Endothelial cell of umbilical vein (primary cell): ENCODE results near the gene RDX. TPM values are rescaled to one million over a fixed set of nuclear protein-coding genes. Genes with fewer than 3 reads are reported as not detected.

ENCODE experiments used
- BruUV-seq: library from RNA; stranded (reverse); fragments of 400-500 nt; replicated peaks from 2 replicates; lab custom pipeline; 2021; lab: Mats Ljungman, UMichigan
- CTCF ChIA-PET: fragments of 300-600, 350-600 bp; sonication (Branson Sonifier 250); formaldehyde crosslinking; loops from one replicate; lab custom pipeline; 2021; ENCODE audit warnings: antibody characterized with exemption, inconsistent platforms; lab: Charles Lee
- POLR2A ChIA-PET: fragments of 300-600, 350-600 bp; sonication (Branson Sonifier 250); formaldehyde crosslinking; loops from one replicate; lab custom pipeline; 2021; ENCODE audit warnings: antibody characterized with exemption, inconsistent platforms; lab: Charles Lee
- DNase-seq: peaks from one replicate; pipeline ENCODE4 v3.0.0-alpha.2; 2011; ENCODE audit warnings: low read depth, low spot score
- FAIRE-seq: peaks from 2 replicates; lab custom pipeline; 2011; peaks lifted over from hg19 to GRCh38; lab: Jason Lieb, UNC
- H2AFZ ChIP-seq: 2 replicates; pipeline ENCODE4 v1.6.0; 2012; ENCODE audit warnings: low read depth, low read length, control low read depth, inconsistent platforms
- H3K27ac ChIP-seq: 2 replicates; pipeline ENCODE4 v1.5.1; 2011; ENCODE audit warnings: low read depth, mild to moderate bottlenecking, control low read depth, low read length, moderate library complexity; ENCODE audit not compliant: insufficient read depth
- H3K27me3 ChIP-seq, 2 experiments: 2 replicates each; pipeline versions ENCODE4 v1.6.0 to v1.6.1; 2011; ENCODE audit warnings: low read length in 2 of 2, mixed read lengths in 1 of 2; ENCODE audit not compliant: control insufficient read depth in 2 of 2, insufficient read depth in 2 of 2
- H3K36me3 ChIP-seq, 2 experiments: 2 replicates in 1 of 2; 3 replicates in 1 of 2; pipeline ENCODE4 v1.5.1; 2011; ENCODE audit warnings: low read length in 2 of 2, mild to moderate bottlenecking in 1 of 2, moderate library complexity in 1 of 2; ENCODE audit not compliant: control insufficient read depth in 2 of 2, insufficient read depth in 2 of 2; ENCODE audit errors: extremely low read depth in 1 of 2
- H3K4me1 ChIP-seq: 3 replicates; pipeline ENCODE4 v1.5.1; 2011; ENCODE audit warnings: mild to moderate bottlenecking, low read length; ENCODE audit not compliant: control insufficient read depth, insufficient read depth; ENCODE audit errors: extremely low read depth
- H3K4me2 ChIP-seq: 2 replicates; pipeline ENCODE4 v1.6.1; 2011; ENCODE audit warnings: low read length, control low read depth, mixed read lengths; ENCODE audit not compliant: insufficient read depth
- H3K4me3 ChIP-seq, 3 experiments: fragments of 200-600 bp in 1 of 3; sonication (generic), shearing (Covaris generic) in 1 of 3; replicated peaks in 1 of 3; 2 replicates each; pipeline ENCODE4 v1.5.1; 2011 to 2016; ENCODE audit warnings: control low read depth in 3 of 3, low read length in 3 of 3, mild to moderate bottlenecking in 2 of 3, inconsistent platforms in 1 of 3, low read depth in 1 of 3, moderate library complexity in 1 of 3; ENCODE audit not compliant: insufficient read depth in 1 of 3
- H3K79me2 ChIP-seq: 2 replicates; pipeline ENCODE4 v1.6.0; 2012; ENCODE audit warnings: low read length, inconsistent platforms; ENCODE audit not compliant: control insufficient read depth, insufficient read depth
- H3K9ac ChIP-seq: replicated peaks from 2 replicates; pipeline ENCODE3; 2011; ENCODE audit warnings: low read length, control low read depth; ENCODE audit not compliant: insufficient read depth; ENCODE audit errors: extremely low read depth
- H3K9me1 ChIP-seq: replicated peaks from 3 replicates; pipeline ENCODE4 v1.6.0; 2011; ENCODE audit warnings: mild to moderate bottlenecking, low read length; ENCODE audit not compliant: control insufficient read depth, insufficient read depth; ENCODE audit errors: extremely low read depth
- H3K9me3 ChIP-seq: replicated peaks from 2 replicates; pipeline ENCODE4 v1.5.1; 2012; ENCODE audit warnings: low read length, inconsistent platforms; ENCODE audit not compliant: control insufficient read depth, insufficient read depth
- H4K20me1 ChIP-seq: replicated peaks from 2 replicates; pipeline ENCODE3; 2011; ENCODE audit warnings: mild to moderate bottlenecking, low read length; ENCODE audit not compliant: control insufficient read depth, insufficient read depth; ENCODE audit errors: extremely low read depth
- CTCF ChIP-seq, 2 donors: IDR thresholded peaks; 1 replicate in 1 of 2; 2 replicates in 1 of 2; pipeline ENCODE4 v1.5.1; 2011; ENCODE audit warnings: low read length in 2 of 2, mild to moderate bottlenecking in 2 of 2, moderate library complexity in 2 of 2, control low read depth in 1 of 2, inconsistent platforms in 1 of 2, low read depth in 1 of 2; ENCODE audit not compliant: insufficient read depth in 1 of 2; ENCODE audit errors: extremely low read depth in 1 of 2
- EZH2 ChIP-seq: IDR thresholded peaks from 2 replicates; pipeline ENCODE4 v1.6.1; 2012; ENCODE audit warnings: borderline replicate concordance, low read depth, mild to moderate bottlenecking, moderate library complexity, low read length, inconsistent platforms; ENCODE audit not compliant: severe bottlenecking
- FOS ChIP-seq: IDR thresholded peaks from 2 replicates; pipeline ENCODE4 v1.6.1; 2011; ENCODE audit warnings: mild to moderate bottlenecking, low read length, moderate library complexity, borderline replicate concordance; ENCODE audit not compliant: insufficient read depth
- JUN ChIP-seq: IDR thresholded peaks from 2 replicates; pipeline ENCODE4 v1.6.1; 2011; ENCODE audit warnings: borderline replicate concordance, low read depth; ENCODE audit not compliant: insufficient read length, insufficient read depth
- MAX ChIP-seq: IDR thresholded peaks from 2 replicates; pipeline ENCODE4 v1.6.1; 2011; ENCODE audit not compliant: insufficient read depth, insufficient read length
- POLR2AphosphoS5 ChIP-seq: IDR thresholded peaks from 2 replicates; pipeline ENCODE4 v1.6.1; 2012; ENCODE audit warnings: low read depth, mild to moderate bottlenecking, control low read depth, low read length, moderate library complexity; ENCODE audit not compliant: insufficient read depth
- dilution Hi-C: fragments of 300-500 bp; cut with MboI; formaldehyde crosslinking; loops from one replicate; pipeline ENCODE4 v1.15.0; 2019; ENCODE audit warnings: low sequenced_read_pairs; ENCODE audit not compliant: extremely low pct_ligation_motif_present
- intact Hi-C: fragments of 100-400 bp; cut with micrococcal nuclease; formaldehyde crosslinking; loops from one replicate; pipeline ENCODE4 v1.10.0; 2022
- polyA plus RNA-seq, 4 experiments: library from polyadenylated mRNA; depleted of rRNA in 3 of 4; stranded (reverse) in 3 of 4; unstranded in 1 of 4; fragments of >200 nt; gene quantifications; 2 replicates each; pipeline versions ENCODE4 v1.2.1 to v1.2.3, GENCODE V29; 2011 to 2012; ENCODE audit warnings: missing spikeins in 1 of 4
- total RNA-seq: library from RNA; stranded (reverse); gene quantifications from 2 replicates; pipeline ENCODE4 v1.2.3, GENCODE V29; 2021

Gene RDX
- total and polyA plus RNA-seq, 2 donors (not counting 3 experiments of a cell fraction or from before 2014, with no cell fraction given) = 47.9 to 280 TPM

DNA sequence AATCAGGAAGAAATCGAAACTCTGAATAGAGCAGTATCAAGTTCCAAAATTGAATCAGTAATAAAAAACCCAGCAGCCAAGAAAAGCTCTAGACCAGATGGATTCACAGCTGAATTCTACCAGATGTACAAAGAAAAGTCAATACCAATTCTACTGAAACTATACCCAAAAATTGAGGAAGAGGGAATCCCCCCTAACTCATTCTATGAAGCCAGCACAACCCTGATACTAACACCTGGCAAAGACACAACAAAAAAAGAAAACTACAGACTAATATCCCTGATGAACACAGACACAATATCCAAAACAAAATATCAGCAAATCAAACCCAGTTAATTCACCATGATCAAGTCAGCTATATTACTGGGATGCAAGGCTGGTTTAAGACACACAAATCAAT, 105.5 kb downstream of the RDX start:
- H3K79me2 ChIP-seq = no peaks in the 10 kb centered on the region
- intact Hi-C loops (no loop called here), dilution Hi-C loops (no loop called here)
- no peak overlapping the region for H3K9ac ChIP-seq
- H3K9me1 ChIP-seq = no peaks in the 10 kb centered on the region
- CTCF ChIA-PET = interaction anchor here (1.6 kb wide), 1 partner anchor 11 kb away, joined by 7 read pairs; no protein-coding TSS in a partner anchor
- H3K4me3 ChIP-seq = no peak overlapping the region
- H2AFZ ChIP-seq = no peak overlapping the region
- BruUV-seq = no TSS peak
- H3K4me1 ChIP-seq = peaks cover 20% of the 10 kb centered on the region
- H3K27me3 ChIP-seq = no peaks in the 10 kb centered on the region
- H3K27ac ChIP-seq = no peak overlapping the region
- no peaks in the 10 kb centered on the region for H3K9me3 ChIP-seq
- no peaks in the 10 kb centered on the region for H4K20me1 ChIP-seq
- H3K36me3 ChIP-seq = no peaks in the 10 kb centered on the region
- no peak for TF ChIP-seq FOS
- TF ChIP-seq POLR2AphosphoS5 = no peak
- TF ChIP-seq JUN = no peak
- no peak for TF ChIP-seq EZH2
- TF ChIP-seq MAX = no peak
- TF ChIP-seq CTCF (IDR thresholded peaks at IDR 0.05; ENCODE audit: extremely low read depth in 1 of 2, insufficient read depth in 1 of 2, low read depth in 1 of 2, low read length in 2 of 2) = no peak
- no peak for DNase-seq
- POLR2A ChIA-PET = no interaction called here
- H3K4me2 ChIP-seq = no peak overlapping the region
- no peak for FAIRE-seq
